Measurements from ENCODE around the gene PSD4.

- no peak for TF ChIP-seq CTCF (conservative IDR thresholded peaks at IDR 0.05; ENCODE audit: low read depth, low read length)
- TF ChIP-seq EZH2 (IDR thresholded peaks at IDR 0.05; ENCODE audit: borderline replicate concordance, low read depth, low read length, poor library complexity, severe bottlenecking), result no peak
These were observed 63.9 kb downstream of the PSD4 start for GRCh38 chr2:113237604-113238160.
